ENCODE data around the gene SHH. TPM values are rescaled to one million over a fixed set of nuclear protein-coding genes. Genes with fewer than 3 reads are reported as not detected.
A peak's percentile ranks its signal among the peaks of the same experiment; 100 is the strongest.

Gene SHH
- total RNA-seq, 1 experiment from 2014 or later: 0.26 TPM

- no peak for TF ChIP-seq ZNF281 (CRISPR knock-in tag; IDR thresholded peaks at IDR 0.05)
- TF ChIP-seq EMX1 (CRISPR knock-in tag; IDR thresholded peaks at IDR 0.05): no peak
- TF ChIP-seq, protein P1, sequence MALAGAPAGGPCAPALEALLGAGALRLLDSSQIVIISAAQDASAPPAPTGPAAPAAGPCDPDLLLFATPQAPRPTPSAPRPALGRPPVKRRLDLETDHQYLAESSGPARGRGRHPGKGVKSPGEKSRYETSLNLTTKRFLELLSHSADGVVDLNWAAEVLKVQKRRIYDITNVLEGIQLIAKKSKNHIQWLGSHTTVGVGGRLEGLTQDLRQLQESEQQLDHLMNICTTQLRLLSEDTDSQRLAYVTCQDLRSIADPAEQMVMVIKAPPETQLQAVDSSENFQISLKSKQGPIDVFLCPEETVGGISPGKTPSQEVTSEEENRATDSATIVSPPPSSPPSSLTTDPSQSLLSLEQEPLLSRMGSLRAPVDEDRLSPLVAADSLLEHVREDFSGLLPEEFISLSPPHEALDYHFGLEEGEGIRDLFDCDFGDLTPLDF (CRISPR knock-in tag; IDR thresholded peaks at IDR 0.05): no peak
- TF ChIP-seq, protein P2, sequence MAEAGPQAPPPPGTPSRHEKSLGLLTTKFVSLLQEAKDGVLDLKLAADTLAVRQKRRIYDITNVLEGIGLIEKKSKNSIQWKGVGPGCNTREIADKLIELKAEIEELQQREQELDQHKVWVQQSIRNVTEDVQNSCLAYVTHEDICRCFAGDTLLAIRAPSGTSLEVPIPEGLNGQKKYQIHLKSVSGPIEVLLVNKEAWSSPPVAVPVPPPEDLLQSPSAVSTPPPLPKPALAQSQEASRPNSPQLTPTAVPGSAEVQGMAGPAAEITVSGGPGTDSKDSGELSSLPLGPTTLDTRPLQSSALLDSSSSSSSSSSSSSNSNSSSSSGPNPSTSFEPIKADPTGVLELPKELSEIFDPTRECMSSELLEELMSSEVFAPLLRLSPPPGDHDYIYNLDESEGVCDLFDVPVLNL (CRISPR knock-in tag; IDR thresholded peaks at IDR 0.05; ENCODE audit: borderline replicate concordance, low read depth): no peak
- TF ChIP-seq ZNF416 (CRISPR knock-in tag; IDR thresholded peaks at IDR 0.05): no peak
Measured at GRCh38 chr7:155808549-155809331, 3.5 kb downstream of the SHH start (continued).

GRCh38 chr7:155807789-155808548 lies 4.3 kb downstream of the SHH start:
- Mint-ChIP-seq H3K4me3 (peak overlapping the region; percentile 63), H3K27me3 (ENCODE audit: low read depth) (peaks cover 94% of the 10 kb centered on the region), H3K36me3 (no peaks in the 10 kb centered on the region), H3K27ac (no peak overlapping the region), H3K4me1 (peaks cover 55% of the 10 kb centered on the region), H3K9me3 (no peaks in the 10 kb centered on the region)
- POLR2A ChIA-PET: no interaction called here
- ATAC-seq (no peak), DNase-seq (ENCODE audit: low spot score) (no peak)
- CTCF ChIA-PET: interaction anchor here (0.6 to 1.0 kb wide), 2 partner anchors 11 to 37 kb away, joined by 3 to 4 read pairs; no protein-coding TSS in a partner anchor
- no peak for TF ChIP-seq ZNF512 (CRISPR knock-in tag; IDR thresholded peaks at IDR 0.05; ENCODE audit: borderline replicate concordance)
- TF ChIP-seq ZNF281 (CRISPR knock-in tag; IDR thresholded peaks at IDR 0.05): no peak
- TF ChIP-seq HMGA2 (CRISPR knock-in tag; IDR thresholded peaks at IDR 0.05): no peak
- no peak for TF ChIP-seq IRF2 (CRISPR knock-in tag; IDR thresholded peaks at IDR 0.05; ENCODE audit: borderline replicate concordance, low read depth)
- TF ChIP-seq ZNF263 (CRISPR knock-in tag; IDR thresholded peaks at IDR 0.05; ENCODE audit: low read depth): no peak
- TF ChIP-seq USF1 (CRISPR knock-in tag; IDR thresholded peaks at IDR 0.05): no peak
- no peak for TF ChIP-seq ATF3 (CRISPR knock-in tag; conservative IDR thresholded peaks at IDR 0.05)
- no peak for TF ChIP-seq MYBL2 (CRISPR knock-in tag; IDR thresholded peaks at IDR 0.05)
- TF ChIP-seq, protein P3, sequence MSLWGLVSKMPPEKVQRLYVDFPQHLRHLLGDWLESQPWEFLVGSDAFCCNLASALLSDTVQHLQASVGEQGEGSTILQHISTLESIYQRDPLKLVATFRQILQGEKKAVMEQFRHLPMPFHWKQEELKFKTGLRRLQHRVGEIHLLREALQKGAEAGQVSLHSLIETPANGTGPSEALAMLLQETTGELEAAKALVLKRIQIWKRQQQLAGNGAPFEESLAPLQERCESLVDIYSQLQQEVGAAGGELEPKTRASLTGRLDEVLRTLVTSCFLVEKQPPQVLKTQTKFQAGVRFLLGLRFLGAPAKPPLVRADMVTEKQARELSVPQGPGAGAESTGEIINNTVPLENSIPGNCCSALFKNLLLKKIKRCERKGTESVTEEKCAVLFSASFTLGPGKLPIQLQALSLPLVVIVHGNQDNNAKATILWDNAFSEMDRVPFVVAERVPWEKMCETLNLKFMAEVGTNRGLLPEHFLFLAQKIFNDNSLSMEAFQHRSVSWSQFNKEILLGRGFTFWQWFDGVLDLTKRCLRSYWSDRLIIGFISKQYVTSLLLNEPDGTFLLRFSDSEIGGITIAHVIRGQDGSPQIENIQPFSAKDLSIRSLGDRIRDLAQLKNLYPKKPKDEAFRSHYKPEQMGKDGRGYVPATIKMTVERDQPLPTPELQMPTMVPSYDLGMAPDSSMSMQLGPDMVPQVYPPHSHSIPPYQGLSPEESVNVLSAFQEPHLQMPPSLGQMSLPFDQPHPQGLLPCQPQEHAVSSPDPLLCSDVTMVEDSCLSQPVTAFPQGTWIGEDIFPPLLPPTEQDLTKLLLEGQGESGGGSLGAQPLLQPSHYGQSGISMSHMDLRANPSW (CRISPR knock-in tag; conservative IDR thresholded peaks at IDR 0.05; ENCODE audit: low read depth): no peak
- TF ChIP-seq, protein P4, sequence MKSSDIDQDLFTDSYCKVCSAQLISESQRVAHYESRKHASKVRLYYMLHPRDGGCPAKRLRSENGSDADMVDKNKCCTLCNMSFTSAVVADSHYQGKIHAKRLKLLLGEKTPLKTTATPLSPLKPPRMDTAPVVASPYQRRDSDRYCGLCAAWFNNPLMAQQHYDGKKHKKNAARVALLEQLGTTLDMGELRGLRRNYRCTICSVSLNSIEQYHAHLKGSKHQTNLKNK (CRISPR knock-in tag; IDR thresholded peaks at IDR 0.05): no peak
- no peak for TF ChIP-seq ATF6 (CRISPR knock-in tag; IDR thresholded peaks at IDR 0.05)
- TF ChIP-seq FOXK1 (CRISPR knock-in tag; IDR thresholded peaks at IDR 0.05): no peak

All from WTC11 (cell line).